Colonic mucosa (tissue), 4 donors: ENCODE measurements around the gene ARHGEF2. TPM values are rescaled to one million over a fixed set of nuclear protein-coding genes. Genes with fewer than 3 reads are reported as not detected.

ENCODE experiments used
- DNase-seq: peaks from one replicate; pipeline ENCODE4 v3.0.0-alpha.2; 2020
- H3K27ac ChIP-seq: fragments of 200-600 bp; one replicate; pipeline ENCODE4 v1.8.0; 2021
- H3K27me3 ChIP-seq: fragments of 200-600 bp; one replicate; pipeline ENCODE4 v1.8.0; 2021
- H3K36me3 ChIP-seq: fragments of 200-600 bp; one replicate; pipeline ENCODE4 v1.8.0; 2021
- H3K4me1 ChIP-seq: fragments of 200-600 bp; one replicate; pipeline ENCODE4 v1.8.0; 2021; ENCODE audit warnings: mild to moderate bottlenecking
- H3K4me3 ChIP-seq: fragments of 200-600 bp; one replicate; pipeline ENCODE4 v1.8.0; 2021
- H3K9ac ChIP-seq, 2 donors: one replicate each; pipeline ENCODE4 v1.7.0; 2013; ENCODE audit warnings: control low read depth in 2 of 2, low read depth in 2 of 2, low read length in 2 of 2
- H3K9me3 ChIP-seq: fragments of 200-600 bp; one replicate; pipeline ENCODE4 v1.8.0; 2021
- CTCF ChIP-seq: fragments of 200-600 bp; IDR thresholded peaks from one replicate; pipeline ENCODE4 v1.8.0; 2022; ENCODE audit warnings: antibody characterized with exemption, mild to moderate bottlenecking
- intact Hi-C: fragments of 100-400 bp; cut with DNase I; formaldehyde crosslinking; loops from one replicate; pipeline ENCODE4 v1.14.1; 2022
- total RNA-seq, 2 donors: library from RNA; stranded (reverse); fragmentation: NEBNext Ultra II Directional in 1 of 2; extraction: Animal tissue kit (Norgen Biotek cat#: 25700) in 1 of 2; gene quantifications; one replicate each; pipeline ENCODE4 v1.2.1, GENCODE V29; 2021
- donor health status: healthy.
- donor health status: DM: no; HTN: no; CAD: no.
- donor health status: DM: no; HTN: no; CAD: no.

Gene ARHGEF2
- total RNA-seq, 2 donors from 2014 or later: 91.9 to 92.6 TPM

DNA sequence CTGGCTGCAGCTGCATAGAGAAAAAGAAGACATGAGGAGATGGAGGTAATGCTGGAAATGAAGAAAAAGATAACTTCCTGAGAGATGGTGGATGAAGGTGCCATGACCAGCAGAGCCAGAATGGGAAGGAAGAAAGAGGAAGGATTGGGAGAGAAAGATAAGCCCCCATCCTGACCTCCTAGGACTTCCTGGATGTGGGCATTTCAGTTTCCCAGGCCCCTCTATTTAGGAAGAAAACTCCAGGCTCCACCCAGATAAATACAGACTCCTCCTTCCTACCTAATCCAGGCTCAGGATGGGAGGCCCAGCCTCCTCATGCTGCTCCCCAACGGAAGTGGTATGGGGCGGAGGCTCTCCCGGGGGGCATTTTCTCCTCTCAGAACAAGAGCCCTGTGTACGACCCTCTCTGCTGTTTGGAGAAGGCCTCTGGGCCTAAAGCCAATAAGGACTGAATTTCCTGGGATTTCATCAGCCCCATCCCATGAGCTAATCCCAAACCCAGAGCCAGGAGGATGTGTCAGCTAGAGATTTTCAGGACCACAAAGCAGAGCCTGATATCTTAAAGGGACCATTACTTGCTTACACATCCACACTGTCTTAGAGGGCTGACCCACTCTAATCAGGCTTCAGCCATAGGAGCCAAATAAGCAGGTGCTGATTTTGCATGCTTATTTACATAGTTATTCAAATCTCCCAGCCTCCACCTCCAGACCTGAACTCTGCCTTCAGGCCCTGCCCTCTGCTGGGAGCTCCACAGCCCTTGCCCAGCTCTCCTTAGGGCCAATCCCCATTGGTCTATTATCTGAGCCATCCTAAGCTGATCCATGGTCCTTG lies 5.1 kb upstream of the ARHGEF2 start:
- no peak for TF ChIP-seq CTCF
- Histone ChIP-seq H3K36me3 (no peaks in the 10 kb centered on the region), H3K4me3 (no peak overlapping the region), H3K4me1 (peaks cover 4% of the 10 kb centered on the region), H3K27ac (peak overlapping the region; percentile 15), H3K9ac (no peak overlapping the region), H3K9me3 (no peaks in the 10 kb centered on the region), H3K27me3 (no peaks in the 10 kb centered on the region)
- DNase-seq: no peak
- intact Hi-C loops: no loop called here

DNA sequence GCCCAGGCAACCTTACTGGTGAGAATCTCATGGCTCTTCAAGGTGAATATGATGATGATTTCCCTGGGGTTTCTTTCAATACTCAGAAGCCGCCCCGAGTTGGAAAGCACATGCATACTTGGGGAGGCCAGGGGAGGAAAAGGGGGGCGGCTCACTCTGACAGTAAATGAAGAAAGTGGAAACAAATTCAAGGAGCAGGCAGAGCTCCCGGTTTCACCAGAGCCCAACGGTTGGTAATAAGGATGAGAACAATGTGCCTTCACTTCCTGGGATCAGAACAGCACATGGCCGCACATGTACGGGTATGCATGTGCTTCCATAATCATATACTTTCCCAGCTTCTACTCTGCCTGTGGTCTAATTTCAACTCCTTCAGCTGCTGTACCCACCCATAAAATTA lies 3.8 kb upstream of the ARHGEF2 start:
- H3K9me3 ChIP-seq: no peaks in the 10 kb centered on the region
- H3K4me3 ChIP-seq: no peak overlapping the region
- no peaks in the 10 kb centered on the region for H3K27me3 ChIP-seq
- no peaks in the 10 kb centered on the region for H3K36me3 ChIP-seq
- intact Hi-C loops: no loop called here
- H3K27ac ChIP-seq: peak overlapping the region; percentile 87
- DNase-seq: no peak
- TF ChIP-seq CTCF: no peak
- H3K9ac ChIP-seq: peak overlapping the region in 1 of 2 donors; percentile 29
- H3K4me1 ChIP-seq: peaks cover 4% of the 10 kb centered on the region

DNA sequence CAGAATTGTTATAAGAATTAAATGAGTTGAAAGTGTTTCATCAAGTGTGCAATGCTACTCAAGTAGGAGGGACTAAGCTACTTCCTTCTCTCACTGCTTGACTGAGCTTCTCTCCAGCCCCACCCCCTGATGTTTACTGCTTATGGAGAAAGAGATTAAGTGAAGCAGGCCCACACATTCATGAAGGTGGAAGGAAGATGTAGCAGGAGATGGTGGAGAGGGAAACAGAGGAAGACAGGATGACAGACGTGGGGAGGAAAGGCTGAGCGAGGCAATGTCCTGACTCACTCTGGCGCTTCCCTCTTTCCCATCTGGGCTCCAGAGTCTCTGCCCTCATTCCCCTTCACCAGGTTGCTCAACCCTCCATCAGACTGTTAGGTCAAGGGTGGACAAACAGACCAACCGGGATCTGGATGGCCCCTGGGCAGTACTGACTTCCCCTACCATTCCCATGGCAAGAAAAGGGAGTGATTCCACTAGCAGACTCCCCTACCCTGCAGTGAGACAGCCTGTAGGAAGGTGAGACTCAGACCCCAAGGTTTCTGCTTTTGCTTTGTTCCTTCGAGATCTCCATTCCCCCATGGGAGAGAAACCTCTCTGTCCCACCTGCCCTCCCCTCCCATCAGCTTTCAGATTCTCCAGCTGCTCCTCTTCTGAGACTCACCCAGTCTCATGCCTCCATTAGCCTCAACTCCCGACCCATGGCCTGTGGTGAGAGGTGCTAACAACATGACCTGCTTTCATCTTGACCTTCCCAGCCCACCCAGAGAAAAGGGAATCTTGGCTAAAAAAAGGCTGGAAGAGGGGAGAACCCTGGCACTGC lies 3.1 kb upstream of the ARHGEF2 start:
- Histone ChIP-seq H3K9ac (peak overlapping the region; percentile 22 to 31), H3K4me1 (peaks cover 4% of the 10 kb centered on the region), H3K27ac (peak overlapping the region; percentile 87), H3K27me3 (no peaks in the 10 kb centered on the region), H3K4me3 (no peak overlapping the region), H3K36me3 (no peaks in the 10 kb centered on the region), H3K9me3 (no peaks in the 10 kb centered on the region)
- TF ChIP-seq CTCF: no peak
- intact Hi-C loops: no loop called here
- DNase-seq: no peak

DNA sequence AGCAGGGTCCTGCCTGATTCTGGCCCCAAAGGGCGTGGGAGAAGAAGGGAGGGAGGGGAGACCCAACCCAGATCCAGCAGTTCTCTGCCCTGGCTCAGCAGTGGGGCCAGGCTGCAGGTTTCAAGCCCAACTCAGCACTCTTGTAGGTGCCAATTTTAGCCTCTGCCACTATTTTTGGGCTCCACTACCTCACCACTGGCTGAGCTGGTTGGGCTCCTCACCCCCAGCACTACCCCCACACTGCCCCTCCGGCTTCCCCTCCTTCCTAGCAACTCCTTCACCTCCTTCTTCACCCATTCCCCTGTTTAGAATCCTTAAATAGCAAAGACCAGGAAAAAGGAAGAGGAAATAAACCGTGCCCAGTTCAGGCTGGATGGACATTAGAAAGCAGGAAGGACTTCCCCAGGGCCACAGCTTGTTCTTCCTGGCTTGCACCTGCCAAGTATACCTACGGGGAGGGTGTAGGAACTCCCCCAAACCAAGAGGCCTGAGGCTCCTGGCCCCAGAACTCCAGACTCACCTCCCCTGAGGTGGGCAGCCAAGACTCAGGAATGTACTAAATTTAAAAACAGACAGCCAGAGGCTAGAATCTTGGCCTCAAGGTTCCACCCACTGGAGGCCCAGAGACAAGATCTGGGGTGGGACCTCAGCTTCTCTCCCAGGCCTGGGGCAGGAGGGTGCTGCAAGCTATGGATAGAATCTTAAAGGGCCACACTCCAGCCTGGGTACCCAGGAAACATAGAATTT lies 1.4 kb upstream of the ARHGEF2 start:
- no peaks in the 10 kb centered on the region for H3K27me3 ChIP-seq
- peak; percentile 51 for DNase-seq
- peak overlapping the region; percentile 90 to 93 for H3K9ac ChIP-seq
- no peaks in the 10 kb centered on the region for H3K36me3 ChIP-seq
- H3K9me3 ChIP-seq: no peaks in the 10 kb centered on the region
- peaks cover 4% of the 10 kb centered on the region for H3K4me1 ChIP-seq
- TF ChIP-seq CTCF: no peak
- peak overlapping the region; percentile 87 for H3K4me3 ChIP-seq
- intact Hi-C loops: no loop called here
- peak overlapping the region; percentile 87 for H3K27ac ChIP-seq

DNA sequence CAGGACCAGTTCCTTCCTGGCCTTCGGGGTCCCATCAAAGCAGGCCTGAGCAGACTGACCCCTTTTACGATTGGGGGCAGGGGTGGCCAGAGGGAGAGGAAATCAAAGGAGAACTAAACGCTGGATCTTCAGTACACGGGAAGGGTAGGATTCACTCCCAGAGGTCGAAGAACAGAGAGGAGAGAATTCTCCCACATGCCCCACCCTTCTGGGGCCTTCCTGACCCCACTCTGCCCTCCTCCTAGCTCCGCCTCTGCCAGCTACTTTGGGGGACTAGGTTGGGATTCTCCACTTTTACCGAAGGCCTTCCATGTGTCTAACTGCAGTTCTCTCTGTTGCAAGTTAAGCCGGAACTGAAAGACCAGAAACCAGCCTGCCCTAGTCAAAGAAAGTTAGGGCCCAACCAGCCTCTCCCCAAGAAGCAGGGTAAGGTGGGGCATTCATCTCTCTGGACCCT lies 654 bp upstream of the ARHGEF2 start:
- no peaks in the 10 kb centered on the region for H3K36me3 ChIP-seq

More for the DNA sequence above, 654 bp upstream of the ARHGEF2 start:
- Histone ChIP-seq H3K27me3 (no peaks in the 10 kb centered on the region), H3K4me1 (peaks cover 4% of the 10 kb centered on the region), H3K9me3 (no peaks in the 10 kb centered on the region), H3K27ac (peak overlapping the region; percentile 87), H3K9ac (peak overlapping the region; percentile 90 to 93), H3K4me3 (peak overlapping the region; percentile 87)
- peak; percentile 73 for DNase-seq
- intact Hi-C loops: no loop called here
- no peak for TF ChIP-seq CTCF
